GM12878 (cell line): ENCODE data around the gene EGR4. TPM values are rescaled to one million over a fixed set of nuclear protein-coding genes. Genes with fewer than 3 reads are reported as not detected.

ENCODE experiments used
- DPF2 ChIP-seq: fragments of 450-650 bp; IDR thresholded peaks from 2 replicates; pipeline ENCODE4 v1.6.1; 2017; ENCODE audit warnings: mild to moderate bottlenecking
- EED ChIP-seq: sonication (generic); IDR thresholded peaks from 2 replicates; pipeline ENCODE4 v1.6.1; 2016; ENCODE audit warnings: antibody characterized with exemption, low read depth
- FOS ChIP-seq: IDR thresholded peaks from 3 replicates; pipeline ENCODE4 v1.6.1; 2011; ENCODE audit warnings: borderline replicate concordance; ENCODE audit not compliant: insufficient read length; ENCODE audit errors: extremely low read depth
- MEF2A ChIP-seq: IDR thresholded peaks from 2 replicates; pipeline ENCODE4 v1.6.1; 2011; ENCODE audit warnings: low read depth, mild to moderate bottlenecking, low read length, moderate library complexity; ENCODE audit not compliant: insufficient read depth
- NRF1 ChIP-seq: conservative IDR thresholded peaks from 2 replicates; pipeline ENCODE4 v1.6.1; 2011; ENCODE audit warnings: mild to moderate bottlenecking, low read depth, low read length, improper control_type of control experiment
- TARDBP ChIP-seq: IDR thresholded peaks from 2 replicates; pipeline ENCODE4 v1.6.1; 2016; ENCODE audit warnings: borderline replicate concordance
- WRNIP1 ChIP-seq: IDR thresholded peaks from 2 replicates; pipeline ENCODE4 v1.6.1; 2011; ENCODE audit warnings: low read depth, low read length, improper control_type of control experiment, borderline replicate concordance
- ZNF274 ChIP-seq: IDR thresholded peaks from one replicate; pipeline ENCODE4 v1.8.0; 2011; ENCODE audit not compliant: insufficient read length, insufficient read depth
- polyA plus RNA-seq, 11 experiments: library from polyadenylated mRNA; depleted of rRNA in 4 of 11; unstranded in 6 of 11; stranded (reverse) in 5 of 11; fragments of >200 nt; fragmentation: Nextera tagmentation in 4 of 11; fragmentation: Illumina TruSeq in 1 of 11; extraction: Ambion mirVana in 4 of 11; extraction: Trizol in 1 of 11; gene quantifications; 1 replicate in 1 of 11; 2 replicates in 10 of 11; pipeline versions ENCODE4 v1.2.1 to v1.2.3, GENCODE V29; 2011 to 2016; ENCODE audit warnings: inconsistent platforms in 2 of 11, missing spikeins in 2 of 11, low read depth in 1 of 11
- total RNA-seq, 4 experiments: library from RNA; depleted of rRNA in 3 of 4; stranded (reverse); fragments of >200 nt in 3 of 4; fragmentation: Illumina TruSeq in 1 of 4; extraction: Trizol in 1 of 4; gene quantifications; 2 replicates each; pipeline versions ENCODE4 v1.2.1 to v1.2.3, GENCODE V29; 2013 to 2021
- TF ChIP-seq, protein P1 (sequence below): fragments of 450-650 bp; formaldehyde crosslinking; IDR thresholded peaks from 2 replicates; pipeline ENCODE4 v1.4.0; 2020; ENCODE audit warnings: mild to moderate bottlenecking, moderate library complexity
- TF ChIP-seq, protein P2 (sequence below): fragments of 450-650 bp; formaldehyde crosslinking; IDR thresholded peaks from 2 replicates; pipeline ENCODE4 v1.5.0; 2022; ENCODE audit warnings: mild to moderate bottlenecking, missing genetic modification characterization

Gene EGR4
- total and polyA plus RNA-seq, 10 of the 15 experiments (the other 5 are each of a cell fraction or from before 2014, with no cell fraction given): 0.07 TPM; not detected in 9

DNA sequence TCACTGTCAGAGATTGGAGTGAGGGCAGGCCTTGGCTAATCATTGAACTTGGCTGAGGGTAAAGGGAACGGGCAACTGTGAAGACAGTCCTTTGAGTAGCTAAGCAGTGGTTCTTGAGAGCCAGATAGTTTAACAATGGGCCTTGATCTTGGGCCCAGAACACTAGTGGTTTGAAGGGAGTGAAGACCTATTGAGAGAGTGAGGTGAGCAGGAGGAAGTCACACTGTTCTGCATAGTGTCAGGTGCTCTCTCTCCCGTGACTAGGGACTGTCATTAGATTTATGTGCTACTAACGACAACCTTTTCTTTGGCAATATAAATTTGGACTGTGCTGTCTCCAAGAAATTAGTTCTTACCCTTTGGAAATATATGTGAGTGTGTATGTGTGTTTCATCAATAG is 47.7 kb upstream of the EGR4 start (continued):
- no peak for TF ChIP-seq FOS
- TF ChIP-seq EED: no peak
- TF ChIP-seq ZNF274: no peak
- TF ChIP-seq, protein P1, sequence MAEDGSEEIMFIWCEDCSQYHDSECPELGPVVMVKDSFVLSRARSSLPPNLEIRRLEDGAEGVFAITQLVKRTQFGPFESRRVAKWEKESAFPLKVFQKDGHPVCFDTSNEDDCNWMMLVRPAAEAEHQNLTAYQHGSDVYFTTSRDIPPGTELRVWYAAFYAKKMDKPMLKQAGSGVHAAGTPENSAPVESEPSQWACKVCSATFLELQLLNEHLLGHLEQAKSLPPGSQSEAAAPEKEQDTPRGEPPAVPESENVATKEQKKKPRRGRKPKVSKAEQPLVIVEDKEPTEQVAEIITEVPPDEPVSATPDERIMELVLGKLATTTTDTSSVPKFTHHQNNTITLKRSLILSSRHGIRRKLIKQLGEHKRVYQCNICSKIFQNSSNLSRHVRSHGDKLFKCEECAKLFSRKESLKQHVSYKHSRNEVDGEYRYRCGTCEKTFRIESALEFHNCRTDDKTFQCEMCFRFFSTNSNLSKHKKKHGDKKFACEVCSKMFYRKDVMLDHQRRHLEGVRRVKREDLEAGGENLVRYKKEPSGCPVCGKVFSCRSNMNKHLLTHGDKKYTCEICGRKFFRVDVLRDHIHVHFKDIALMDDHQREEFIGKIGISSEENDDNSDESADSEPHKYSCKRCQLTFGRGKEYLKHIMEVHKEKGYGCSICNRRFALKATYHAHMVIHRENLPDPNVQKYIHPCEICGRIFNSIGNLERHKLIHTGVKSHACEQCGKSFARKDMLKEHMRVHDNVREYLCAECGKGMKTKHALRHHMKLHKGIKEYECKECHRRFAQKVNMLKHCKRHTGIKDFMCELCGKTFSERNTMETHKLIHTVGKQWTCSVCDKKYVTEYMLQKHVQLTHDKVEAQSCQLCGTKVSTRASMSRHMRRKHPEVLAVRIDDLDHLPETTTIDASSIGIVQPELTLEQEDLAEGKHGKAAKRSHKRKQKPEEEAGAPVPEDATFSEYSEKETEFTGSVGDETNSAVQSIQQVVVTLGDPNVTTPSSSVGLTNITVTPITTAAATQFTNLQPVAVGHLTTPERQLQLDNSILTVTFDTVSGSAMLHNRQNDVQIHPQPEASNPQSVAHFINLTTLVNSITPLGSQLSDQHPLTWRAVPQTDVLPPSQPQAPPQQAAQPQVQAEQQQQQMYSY (CRISPR knock-in tag): no peak
- no peak for TF ChIP-seq TARDBP
- no peak for TF ChIP-seq NRF1
- no peak for TF ChIP-seq MEF2A
- TF ChIP-seq WRNIP1: no peak
- TF ChIP-seq, protein P2, sequence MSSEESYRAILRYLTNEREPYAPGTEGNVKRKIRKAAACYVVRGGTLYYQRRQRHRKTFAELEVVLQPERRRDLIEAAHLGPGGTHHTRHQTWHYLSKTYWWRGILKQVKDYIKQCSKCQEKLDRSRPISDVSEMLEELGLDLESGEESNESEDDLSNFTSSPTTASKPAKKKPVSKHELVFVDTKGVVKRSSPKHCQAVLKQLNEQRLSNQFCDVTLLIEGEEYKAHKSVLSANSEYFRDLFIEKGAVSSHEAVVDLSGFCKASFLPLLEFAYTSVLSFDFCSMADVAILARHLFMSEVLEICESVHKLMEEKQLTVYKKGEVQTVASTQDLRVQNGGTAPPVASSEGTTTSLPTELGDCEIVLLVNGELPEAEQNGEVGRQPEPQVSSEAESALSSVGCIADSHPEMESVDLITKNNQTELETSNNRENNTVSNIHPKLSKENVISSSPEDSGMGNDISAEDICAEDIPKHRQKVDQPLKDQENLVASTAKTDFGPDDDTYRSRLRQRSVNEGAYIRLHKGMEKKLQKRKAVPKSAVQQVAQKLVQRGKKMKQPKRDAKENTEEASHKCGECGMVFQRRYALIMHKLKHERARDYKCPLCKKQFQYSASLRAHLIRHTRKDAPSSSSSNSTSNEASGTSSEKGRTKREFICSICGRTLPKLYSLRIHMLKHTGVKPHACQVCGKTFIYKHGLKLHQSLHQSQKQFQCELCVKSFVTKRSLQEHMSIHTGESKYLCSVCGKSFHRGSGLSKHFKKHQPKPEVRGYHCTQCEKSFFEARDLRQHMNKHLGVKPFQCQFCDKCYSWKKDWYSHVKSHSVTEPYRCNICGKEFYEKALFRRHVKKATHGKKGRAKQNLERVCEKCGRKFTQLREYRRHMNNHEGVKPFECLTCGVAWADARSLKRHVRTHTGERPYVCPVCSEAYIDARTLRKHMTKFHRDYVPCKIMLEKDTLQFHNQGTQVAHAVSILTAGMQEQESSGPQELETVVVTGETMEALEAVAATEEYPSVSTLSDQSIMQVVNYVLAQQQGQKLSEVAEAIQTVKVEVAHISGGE (CRISPR knock-in tag): no peak
- TF ChIP-seq DPF2: no peak
